Measurements from ENCODE around the gene SLC6A4.
"Not testable (repeated sequence)": the region's sequence is repeated elsewhere in the genome, so short reads cannot be mapped to it uniquely, and the experiment has no call there.

The SLC6A4 gene

GRCh38 chr17:30172560-30172959 is 62.9 kb downstream of the SLC6A4 start:
- DNase-seq (ENCODE audit: low spot score): no peak

- DNase-seq (ENCODE audit: low spot score): no peak
Observed at GRCh38 chr17:30170415-30170987, 65.0 kb downstream of the SLC6A4 start.

- DNase-seq (ENCODE audit: low spot score): no peak
Observed at GRCh38 chr17:30165960-30166359, 69.5 kb downstream of the SLC6A4 start.

- no peak for DNase-seq (ENCODE audit: low spot score)
Observed at GRCh38 chr17:30165147-30165546, 70.3 kb downstream of the SLC6A4 start.

- DNase-seq (ENCODE audit: low spot score): no peak
Observed at GRCh38 chr17:30164531-30164930, 71.0 kb downstream of the SLC6A4 start.

GRCh38 chr17:30161601-30162000 is 73.9 kb downstream of the SLC6A4 start:
- no peak for DNase-seq (ENCODE audit: low spot score)

GRCh38 chr17:30160419-30161172 is 74.9 kb downstream of the SLC6A4 start:
- DNase-seq (ENCODE audit: low spot score): no peak

GRCh38 chr17:30158896-30159625 is 76.4 kb downstream of the SLC6A4 start:
- no peak for DNase-seq (ENCODE audit: low spot score)

- DNase-seq (ENCODE audit: low spot score): no peak
Observed at GRCh38 chr17:30155389-30155788, 80.1 kb downstream of the SLC6A4 start.

- no peak for DNase-seq (ENCODE audit: low spot score)
Observed at GRCh38 chr17:30153463-30153862, 82.0 kb downstream of the SLC6A4 start.

- DNase-seq (ENCODE audit: low spot score): no peak
Observed at GRCh38 chr17:30151471-30151870, 84.0 kb downstream of the SLC6A4 start.

GRCh38 chr17:30148376-30148775 is 87.1 kb downstream of the SLC6A4 start:
- no peak for DNase-seq (ENCODE audit: low spot score)

GRCh38 chr17:30147860-30148259 is 87.6 kb downstream of the SLC6A4 start:
- DNase-seq (ENCODE audit: low spot score): not testable (repeated sequence)

All from AG20443 (cell line).